Inflammatory macrophage (primary cell): ENCODE measurements around the gene SEC62.
"Not testable (repeated sequence)": the region's sequence is repeated elsewhere in the genome, so short reads cannot be mapped to it uniquely, and the experiment has no call there.

Experiments used
- DNase-seq, 2 donors: peaks; one replicate each; pipeline ENCODE4 v3.0.0-alpha.2; 2020 to 2022

The SEC62 gene

DNA sequence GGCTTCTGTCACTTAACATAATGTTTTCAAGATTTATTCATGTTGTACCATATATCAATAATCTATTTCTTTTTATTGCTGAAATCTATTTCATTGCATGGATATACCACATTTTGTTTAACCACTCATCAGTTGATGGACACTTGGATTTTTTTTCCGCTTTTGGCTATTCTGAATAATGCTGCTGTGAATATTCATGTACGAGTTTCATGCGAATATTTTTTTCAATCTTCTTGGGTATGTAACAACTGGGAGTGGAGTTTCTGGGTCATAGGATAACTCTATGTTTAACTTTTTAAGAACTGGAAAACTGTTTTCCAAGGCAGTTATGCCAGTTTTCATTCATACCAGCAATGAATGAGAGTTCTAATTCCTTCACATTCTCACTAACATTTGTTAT, 49.5 kb downstream of the SEC62 start:
- DNase-seq, result no peak

DNA sequence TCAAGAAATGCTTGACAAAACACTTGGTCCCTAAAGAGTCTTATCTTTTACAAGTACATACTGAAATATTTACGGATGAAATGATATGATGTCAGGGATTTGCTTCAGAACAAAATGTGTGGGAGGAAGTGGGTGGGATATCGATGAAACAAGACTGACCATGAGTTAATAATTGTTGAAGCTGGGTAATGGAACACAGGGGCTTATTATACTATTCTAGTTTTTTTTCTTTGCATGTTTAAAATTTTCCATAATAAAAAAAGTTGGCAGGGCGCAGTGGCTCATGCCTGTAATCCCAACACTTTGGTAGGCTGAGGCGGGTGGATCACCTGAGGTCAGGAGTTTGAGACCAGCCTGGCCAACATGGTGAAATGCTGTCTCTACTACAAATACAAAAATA, 52.7 kb downstream of the SEC62 start:
- not testable (repeated sequence) for DNase-seq

DNA sequence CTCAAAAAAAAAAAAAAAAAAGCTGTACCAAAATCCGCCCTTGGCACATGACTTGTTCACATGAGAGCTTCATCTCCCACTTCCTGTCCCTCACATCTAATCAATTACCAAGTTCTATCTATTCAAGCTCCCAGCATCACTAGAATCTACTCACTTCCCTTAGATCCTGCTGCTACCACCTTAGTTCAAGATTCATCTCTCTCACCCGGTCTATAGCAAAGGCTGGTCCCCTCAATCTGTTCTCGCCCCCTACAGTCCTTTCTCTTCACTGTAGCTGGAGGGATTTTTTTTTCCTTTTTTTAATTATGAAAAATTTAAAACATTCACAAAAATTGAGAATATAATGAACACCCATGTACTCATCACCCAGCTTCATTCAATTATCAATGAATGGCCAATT, 54.5 kb downstream of the SEC62 start:
- no peak for DNase-seq

DNA sequence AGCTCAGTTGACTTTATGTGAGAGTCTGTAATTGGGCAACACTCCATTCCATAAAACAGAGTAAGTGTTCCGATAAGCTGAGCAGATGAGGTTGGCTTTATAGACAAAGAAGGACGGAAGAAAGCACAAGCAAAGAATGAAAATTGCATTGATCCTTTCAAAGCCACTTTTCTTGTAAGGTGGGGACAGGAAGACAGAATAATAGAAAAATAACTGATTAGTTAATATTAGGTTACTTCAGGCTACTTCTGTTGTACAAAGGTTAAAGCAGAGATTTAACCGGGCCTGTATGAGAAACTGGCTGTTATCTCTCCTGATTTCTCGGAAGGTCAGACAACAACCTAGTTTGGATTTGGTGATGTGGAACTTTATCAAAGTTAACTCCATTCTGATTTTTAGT, 55.7 kb downstream of the SEC62 start:
- no peak for DNase-seq

DNA sequence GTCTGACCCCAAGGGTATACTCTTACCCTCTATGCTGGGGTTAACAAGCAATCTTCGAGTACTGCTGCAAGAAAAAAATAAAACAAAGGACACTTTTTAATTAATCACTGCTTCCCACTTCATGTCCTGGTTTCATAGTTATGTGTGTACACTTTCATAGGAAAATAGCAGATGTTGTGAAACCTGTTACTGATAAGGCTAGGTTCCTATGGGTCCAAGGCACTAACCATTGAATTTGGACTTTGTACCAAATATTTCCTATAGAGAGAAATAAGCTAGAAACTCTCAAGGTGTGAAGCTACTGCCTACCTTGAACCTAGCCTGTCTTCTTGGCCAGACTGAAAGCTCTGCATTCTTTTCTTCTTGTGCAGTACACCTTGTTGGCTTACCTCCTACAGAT, 56.6 kb downstream of the SEC62 start:
- no peak for DNase-seq

DNA sequence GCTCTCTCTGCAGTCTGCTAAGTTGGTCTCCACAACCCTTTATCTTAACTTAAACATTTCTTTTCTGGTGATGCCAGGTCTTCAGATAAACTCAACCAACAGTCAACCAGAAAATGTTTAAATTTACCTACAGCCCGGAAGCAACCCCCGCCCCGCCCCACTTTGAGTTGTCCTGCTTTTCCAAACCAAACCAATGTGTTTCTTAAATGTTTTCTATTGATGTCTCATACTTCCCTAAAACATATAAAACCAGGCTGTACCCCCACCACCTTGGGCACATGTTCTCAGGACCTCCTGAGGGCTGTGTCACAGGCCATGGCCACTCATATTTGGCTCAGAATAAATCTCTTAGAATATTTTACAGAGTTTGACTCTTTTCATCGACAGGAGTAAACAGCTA, 58.0 kb downstream of the SEC62 start:
- no peak for DNase-seq

DNA sequence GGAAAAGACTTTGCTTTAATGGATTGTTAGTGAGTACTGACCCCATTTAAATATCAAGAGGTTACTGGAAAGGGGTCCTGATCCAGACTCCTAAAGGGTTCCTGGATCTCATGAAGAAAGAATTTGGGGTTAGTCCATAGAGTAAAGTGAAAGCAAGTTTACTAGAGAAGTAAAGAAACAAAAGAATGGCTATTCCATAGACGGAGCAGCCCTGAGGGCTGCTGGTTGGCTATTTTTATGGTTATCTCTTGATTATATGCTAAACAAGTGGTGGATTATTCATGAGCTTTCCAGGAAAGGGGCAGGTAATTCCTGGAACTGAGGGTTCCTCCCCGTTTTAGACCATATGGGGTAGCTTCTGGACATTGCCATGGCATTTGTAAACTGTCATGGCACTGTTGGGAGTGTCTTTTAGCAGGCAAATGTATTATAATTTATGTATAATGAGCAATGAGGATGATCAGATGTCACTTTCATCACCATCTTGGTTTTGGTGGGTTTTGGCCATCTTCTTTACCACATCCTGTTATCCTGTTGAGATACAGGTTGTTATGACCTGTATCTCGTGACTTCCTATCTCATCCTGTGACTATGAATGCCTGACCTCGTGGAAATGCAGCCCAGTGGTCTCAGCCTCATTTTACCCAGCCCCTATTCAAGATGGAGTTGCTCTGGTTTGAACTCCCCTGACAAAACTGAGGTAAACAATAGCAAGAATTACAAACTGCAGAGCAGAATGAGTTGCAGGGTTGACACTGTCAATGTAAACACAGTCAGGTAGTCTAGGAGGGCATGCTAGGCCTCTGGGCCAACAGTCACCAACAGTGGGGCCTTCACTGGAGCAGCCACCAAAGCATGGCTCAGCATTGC, 60.9 kb downstream of the SEC62 start:
- no peak for DNase-seq

DNA sequence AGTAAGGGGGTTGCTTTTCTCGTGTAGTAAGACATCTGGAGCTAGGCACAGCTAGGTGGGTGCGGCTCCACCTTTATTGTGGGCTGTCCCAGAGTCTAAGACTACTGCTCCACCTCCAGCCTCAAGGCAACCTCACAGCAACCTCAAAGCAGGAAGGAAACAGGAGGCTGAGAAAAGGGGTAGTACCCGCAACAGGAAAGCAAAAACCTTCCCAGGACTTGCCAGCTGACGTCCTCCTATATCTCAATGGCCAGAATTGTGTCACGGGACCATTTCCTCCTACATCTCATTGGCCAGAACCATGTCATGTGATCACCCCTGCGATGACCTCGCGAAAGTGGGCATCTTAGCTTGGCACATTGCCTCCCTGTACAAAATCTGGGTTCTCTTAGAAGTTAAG, 66.9 kb downstream of the SEC62 start:
- DNase-seq, result peak; percentile 34 to 53

DNA sequence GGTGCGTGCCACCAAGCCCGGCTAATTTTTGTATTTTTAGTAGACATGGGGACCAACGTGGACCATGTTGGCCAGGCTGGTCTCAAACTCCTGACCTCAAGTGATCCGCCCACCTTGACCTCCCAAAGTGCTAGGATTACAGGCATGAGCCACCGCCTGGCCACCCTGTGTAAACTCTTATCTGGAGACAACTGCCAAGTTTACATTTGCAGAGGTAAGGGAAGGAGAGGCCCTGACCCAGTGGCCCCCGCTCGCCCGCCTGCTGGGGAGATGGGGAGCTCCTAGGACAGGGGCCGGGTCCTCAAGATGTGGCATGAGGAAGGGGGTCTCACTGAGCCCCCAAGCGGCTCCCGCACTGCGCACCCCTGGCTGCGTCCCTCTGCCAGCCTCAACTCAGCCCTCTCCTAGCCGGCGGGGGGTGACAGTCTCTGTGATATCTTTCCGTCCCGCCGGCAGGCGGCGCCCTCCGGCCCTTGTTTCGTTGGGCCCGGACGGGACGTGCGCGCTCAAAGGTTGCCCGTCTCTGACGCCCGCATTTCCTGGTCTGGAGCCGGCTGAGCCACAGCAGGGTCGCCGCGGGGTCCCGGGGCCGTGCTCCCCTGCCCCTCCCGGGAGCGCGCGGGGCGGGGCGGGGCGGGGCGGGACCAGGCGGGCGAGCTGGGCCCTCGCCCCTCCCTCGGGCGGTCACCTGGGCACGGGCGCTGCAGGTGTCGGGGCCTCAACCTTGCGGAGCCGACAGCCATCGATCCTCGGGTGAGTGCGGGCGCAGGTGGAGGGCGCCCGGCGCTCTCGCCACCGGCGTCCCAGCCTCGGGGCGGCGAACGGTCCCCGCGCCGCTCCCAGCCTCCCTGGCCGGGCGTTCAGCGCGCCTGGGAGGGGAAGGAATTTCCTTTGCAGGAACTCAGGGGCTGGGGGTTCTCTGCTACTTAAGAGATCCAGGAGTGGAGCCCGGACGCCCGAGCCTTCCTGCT, 71.1 kb downstream of the SEC62 start, which contains the start of gene GPR160:
Gene GPR160 (plus strand): TSS at position 533 of the 971 bp plus-strand sequence. CDS start 45,978 bp downstream, outside the sequence.
- peak; percentile 79 to 85 for DNase-seq

DNA sequence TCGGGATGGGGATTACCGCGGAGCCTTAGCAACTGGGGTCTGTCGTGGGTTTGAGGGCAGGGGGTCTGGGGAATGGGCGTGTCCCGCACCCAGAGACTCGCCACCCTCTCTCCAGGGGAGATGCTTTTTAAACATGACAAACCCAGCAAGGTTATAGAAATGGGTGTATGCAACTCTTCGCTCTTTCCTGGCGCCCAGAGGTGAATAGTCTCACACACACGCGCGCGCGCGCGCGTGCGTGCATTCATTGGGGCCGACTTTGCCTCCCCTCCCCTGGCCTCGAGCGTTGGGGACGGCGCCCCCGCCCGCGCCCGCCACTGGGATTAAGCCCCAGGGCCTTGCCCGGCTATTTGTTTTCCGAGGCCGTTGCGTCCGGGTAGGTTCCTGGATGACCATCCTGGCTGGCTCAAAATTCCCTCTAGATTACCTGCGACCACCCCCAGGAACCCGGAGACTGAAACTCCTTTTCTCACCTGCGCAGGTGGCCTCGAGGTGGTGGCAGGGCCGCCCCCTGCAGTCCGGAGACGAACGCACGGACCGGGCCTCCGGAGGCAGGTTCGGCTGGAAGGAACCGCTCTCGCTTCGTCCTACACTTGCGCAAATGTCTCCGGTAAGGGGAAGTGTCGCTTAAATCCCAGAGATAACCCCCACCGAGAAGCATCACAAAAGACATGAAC, 72.0 kb downstream of the SEC62 start:
- DNase-seq, result peak; percentile 44 to 46

DNA sequence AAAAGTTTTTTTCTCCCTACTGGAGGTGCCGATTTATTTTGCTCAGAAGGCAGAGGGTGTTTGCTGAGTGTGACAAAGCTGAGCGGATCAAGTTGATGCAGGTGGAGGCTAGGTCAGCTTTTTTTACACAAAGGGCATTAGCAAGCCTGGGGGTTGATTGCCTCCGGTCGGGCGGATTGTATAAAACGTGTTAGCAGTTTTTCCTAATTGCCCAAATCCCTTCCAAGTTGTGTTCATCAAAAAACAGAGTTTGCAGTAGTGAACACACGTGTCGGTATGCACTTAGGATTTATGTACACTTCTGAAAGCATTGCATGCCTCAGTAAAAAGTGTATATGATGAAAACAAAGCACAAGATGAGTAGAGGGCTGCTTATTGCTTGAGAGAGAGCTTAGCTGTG, 73.8 kb downstream of the SEC62 start:
- no peak for DNase-seq

DNA sequence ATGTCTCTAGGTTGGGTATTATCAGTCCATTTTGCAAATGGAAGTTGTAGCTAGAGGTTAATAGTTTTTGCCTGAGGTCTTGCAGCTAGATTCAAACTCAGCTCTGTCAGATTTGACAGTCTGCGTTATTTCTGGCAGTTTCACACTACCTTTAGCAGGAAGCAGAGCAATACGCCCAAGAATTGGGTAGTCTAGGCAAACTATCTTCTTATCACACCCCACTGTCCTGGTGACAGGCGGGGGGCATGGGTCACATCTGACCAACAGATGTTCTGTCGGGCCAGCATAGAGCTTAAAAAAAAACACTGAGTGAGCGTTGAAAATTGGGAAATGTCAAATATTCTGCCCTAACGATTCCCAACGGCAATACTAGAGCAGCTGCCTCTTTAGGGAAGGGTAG, 76.9 kb downstream of the SEC62 start:
- no peak for DNase-seq

DNA sequence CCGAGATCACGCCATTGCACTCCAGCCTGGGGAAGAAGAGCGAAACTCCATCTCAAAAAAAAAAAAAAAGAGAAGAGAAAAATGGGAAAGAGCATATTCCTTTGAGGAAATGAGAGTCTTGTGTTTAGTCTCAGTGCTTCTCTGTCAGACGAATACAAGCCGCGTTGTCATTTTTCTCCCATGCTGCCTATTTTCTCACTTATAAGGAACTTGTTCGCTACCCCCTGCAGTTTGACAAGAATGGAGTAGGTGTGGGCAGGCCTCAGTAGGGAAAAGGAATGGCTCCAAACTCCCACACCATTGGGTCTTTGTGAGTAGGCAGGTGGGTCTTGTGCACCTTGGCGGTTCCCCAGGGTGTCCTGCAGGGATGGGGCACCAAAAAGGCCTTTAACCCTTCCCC, 77.7 kb downstream of the SEC62 start:
- DNase-seq, result peak; percentile 63 to 74

DNA sequence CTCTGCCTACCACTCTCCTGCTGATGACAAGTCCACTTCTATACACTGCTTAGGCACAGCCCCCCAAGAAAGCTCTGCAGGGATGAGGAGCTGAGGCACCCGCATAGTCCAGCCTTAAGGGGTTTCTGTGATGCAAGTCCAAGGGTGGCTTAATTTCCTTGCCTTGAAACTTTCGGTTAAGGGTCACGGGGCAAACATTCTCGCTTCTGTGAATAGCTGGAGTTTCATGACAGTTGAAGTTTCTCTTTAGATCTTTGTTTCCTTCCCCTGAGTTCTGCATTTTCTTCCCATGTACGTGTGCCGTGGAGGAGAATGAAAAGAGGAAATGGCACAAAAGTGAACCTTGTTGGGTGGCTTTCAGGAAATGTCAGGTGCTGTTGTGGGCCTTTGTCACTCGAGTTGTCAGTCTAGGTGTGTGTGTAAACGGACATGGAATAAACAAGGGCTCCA, 78.2 kb downstream of the SEC62 start:
- DNase-seq, result peak; percentile 70 to 73

DNA sequence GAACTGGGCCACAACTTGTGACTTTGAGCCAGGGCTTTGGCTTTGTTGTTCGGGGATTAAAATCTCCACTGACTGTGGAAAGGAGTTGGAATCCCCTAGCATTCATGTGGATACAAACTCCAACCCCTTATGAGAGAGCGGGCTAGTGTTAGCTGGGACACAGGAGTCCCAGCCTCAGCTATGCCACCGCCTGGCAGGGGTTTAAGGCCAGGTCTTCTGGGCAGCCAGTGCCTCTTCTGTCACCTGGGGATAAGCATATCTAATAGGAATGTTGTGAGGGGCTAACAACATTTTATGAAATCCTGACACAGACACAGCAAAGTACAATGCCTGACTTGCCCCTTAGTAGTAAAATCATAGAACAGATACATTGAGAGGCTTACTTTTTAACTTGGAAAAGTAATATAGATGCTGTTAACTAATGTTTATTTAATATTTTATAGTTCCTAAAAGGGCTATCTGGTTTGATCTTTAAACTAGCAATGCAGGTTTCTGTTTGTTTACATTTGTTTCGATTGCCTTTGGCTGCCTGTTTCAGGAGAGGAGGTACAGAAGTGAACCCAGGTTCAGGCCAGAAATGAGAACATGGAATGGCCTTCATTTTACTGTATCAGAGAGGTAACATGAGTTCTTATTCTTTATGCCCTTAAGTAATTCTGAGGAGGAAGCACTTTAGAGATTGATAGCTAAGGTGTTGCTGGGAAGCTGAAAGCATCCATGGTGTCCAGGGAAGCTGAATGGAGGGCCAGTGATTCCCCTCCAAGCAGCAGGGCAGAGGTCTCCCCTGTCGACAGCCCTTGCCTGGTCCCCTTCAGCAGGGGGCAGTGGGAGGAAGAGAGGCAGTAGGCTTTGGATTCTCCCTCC, 79.9 kb downstream of the SEC62 start:
- DNase-seq, result no peak

DNA sequence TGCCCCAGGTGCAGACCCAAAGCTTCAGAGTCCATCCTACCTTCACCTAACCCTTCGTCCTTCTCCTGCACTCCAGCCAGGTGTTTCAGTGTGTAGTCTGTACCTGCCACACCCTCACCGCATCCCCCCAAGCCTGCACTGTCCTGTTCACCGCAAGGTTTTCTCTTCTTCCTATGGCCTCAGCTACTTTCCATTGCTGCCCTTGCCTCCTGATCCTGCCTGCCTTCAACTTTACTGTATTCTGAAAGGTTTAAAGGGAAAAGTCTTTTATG, 80.5 kb downstream of the SEC62 start:
- DNase-seq, result no peak
